T-helper 1 cell treated with Interleukin-12 subunit alpha and Interleukin-12 subunit beta and Interleukin-4 antibody, amounts not matched to agents 30 ng/mL and 1 ng/mL, for 36 hours (primary cell): ENCODE results near the gene AGL. TPM values are rescaled to one million over a fixed set of nuclear protein-coding genes. Genes with fewer than 3 reads are reported as not detected.
"Not testable (repeated sequence)": the region's sequence is repeated elsewhere in the genome, so short reads cannot be mapped to it uniquely, and the experiment has no call there.

ENCODE experiments used
- intact Hi-C: fragments of 100-400 bp; cut with micrococcal nuclease; formaldehyde crosslinking; loops from one replicate; pipeline ENCODE4 v1.15.1; 2024
- total RNA-seq: library from RNA; stranded (reverse); gene quantifications from 2 replicates; pipeline ENCODE4 v1.2.3, GENCODE V29; 2022

Gene AGL
- 9.5 and 11.7 TPM in 2 replicates for total RNA-seq

GRCh38 chr1:99849744-99850458 is at the start of gene AGL:
Gene AGL (plus strand): TSS chr1:99850361. CDS start chr1:99851043, 682 bp downstream.
- intact Hi-C loops: loop anchor here (1.0 to 5.0 kb wide), 9 partner anchors 42 to 607 kb away; partner anchors contain the start of genes CDC14A, DBT, RTCA and TRMT13

- intact Hi-C loops: no loop called here
Observed at GRCh38 chr1:99801584-99801983, 48.6 kb upstream of the AGL start.

DNA sequence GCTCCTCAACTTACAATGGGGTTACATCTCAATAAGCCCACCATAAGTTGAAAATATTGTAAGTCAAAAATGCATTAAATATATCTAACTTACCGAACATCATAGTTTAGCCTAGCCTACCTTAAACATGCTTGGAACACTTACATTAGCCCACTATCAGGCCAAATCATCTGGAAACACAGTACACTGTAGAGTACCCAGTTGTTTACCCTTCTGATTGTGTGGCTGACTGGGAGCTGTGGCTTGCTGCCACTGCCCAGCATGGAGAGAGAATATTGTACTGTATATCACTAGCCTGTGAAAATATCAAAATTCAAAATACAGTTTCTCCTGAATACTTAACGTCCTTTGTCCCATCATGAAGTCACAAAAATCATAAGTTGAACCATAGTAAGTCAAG is 43.3 kb upstream of the AGL start:
- intact Hi-C loops: loop anchor here (5.0 kb wide), 2 partner anchors 440 to 545 kb away; partner anchors contain the start of genes CDC14A and DBT

- intact Hi-C loops: loop anchor here (1.0 to 5.0 kb wide), 10 partner anchors 42 to 1060 kb away; partner anchors contain the start of genes AGL, CDC14A, DBT and RTCA
Observed at GRCh38 chr1:99808391-99809115, 41.6 kb upstream of the AGL start.

DNA sequence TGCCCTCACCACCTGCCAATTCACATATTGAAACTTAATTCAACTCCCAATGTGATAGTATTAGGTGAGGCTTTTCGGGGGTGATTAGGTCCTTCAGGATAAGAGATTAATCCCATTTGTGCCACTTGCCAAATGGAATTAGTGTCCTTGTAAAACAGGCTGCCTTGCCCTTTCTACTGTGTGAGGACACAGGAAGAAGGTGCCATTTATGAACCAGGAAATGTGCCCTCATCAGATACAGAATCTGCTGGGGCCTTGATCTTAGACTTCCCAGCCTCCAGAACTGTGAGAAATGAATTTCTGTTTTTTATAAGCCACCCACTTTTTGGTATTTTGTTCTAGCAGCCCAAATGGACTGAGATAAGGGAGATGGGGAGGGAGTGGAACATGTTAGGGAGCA is 39.1 kb upstream of the AGL start:
- intact Hi-C loops: no loop called here

- intact Hi-C loops: no loop called here
Observed at GRCh38 chr1:99811747-99812146, 38.4 kb upstream of the AGL start.

GRCh38 chr1:99814373-99814900 is 35.7 kb upstream of the AGL start:
- intact Hi-C loops: no loop called here

DNA sequence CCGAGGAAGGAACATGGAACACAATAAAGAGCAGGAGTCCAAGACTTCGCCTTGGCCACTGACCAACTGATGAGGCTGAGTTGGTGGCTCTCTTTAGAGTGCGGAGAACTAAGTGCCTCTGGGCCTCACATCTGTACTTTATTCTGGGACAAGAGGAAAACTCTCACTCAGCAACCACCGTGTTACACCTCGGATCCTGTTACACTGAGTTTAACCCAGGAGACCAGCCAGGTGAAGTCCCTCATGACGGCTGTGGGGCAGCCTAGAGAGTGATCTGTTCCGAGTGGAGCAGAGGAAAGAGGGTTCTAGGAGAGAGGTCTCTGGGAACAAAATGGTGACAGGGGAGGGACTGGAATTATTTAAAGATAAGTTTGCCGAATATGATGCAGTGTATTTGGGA is 33.5 kb upstream of the AGL start:
- intact Hi-C loops: no loop called here

GRCh38 chr1:99818063-99818699 is 32.0 kb upstream of the AGL start:
- intact Hi-C loops: no loop called here

- intact Hi-C loops: no loop called here
Observed at GRCh38 chr1:99820546-99820945, 29.6 kb upstream of the AGL start.

- intact Hi-C loops: no loop called here
Observed at GRCh38 chr1:99825098-99825497, 25.1 kb upstream of the AGL start.

- intact Hi-C loops: no loop called here
Observed at GRCh38 chr1:99825702-99826101, 24.5 kb upstream of the AGL start.

GRCh38 chr1:99827970-99828369 is 22.2 kb upstream of the AGL start:
- intact Hi-C loops: no loop called here

DNA sequence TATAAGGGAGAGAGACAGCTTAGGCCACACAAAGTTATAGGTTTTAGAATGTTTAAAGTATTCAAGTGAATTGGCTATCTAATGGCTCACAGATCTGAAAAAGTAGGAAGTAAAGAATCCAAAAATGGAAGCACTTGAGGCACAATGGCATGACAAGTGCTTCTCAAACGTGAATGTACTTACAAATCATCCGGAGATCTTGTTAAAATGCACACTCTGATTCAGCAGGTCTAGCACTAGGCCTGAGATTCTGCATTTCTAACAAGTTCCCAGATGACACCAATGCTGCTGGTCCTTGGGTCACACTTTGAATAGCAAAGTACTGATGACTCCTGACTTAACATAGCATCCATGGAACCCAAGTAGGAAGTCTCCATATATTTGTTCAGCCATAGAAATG is 20.9 kb upstream of the AGL start:
- intact Hi-C loops: no loop called here

GRCh38 chr1:99833911-99834310 is 16.2 kb upstream of the AGL start:
- intact Hi-C loops: not testable (repeated sequence)

GRCh38 chr1:99836171-99837103 is 13.7 kb upstream of the AGL start:
- intact Hi-C loops: not testable (repeated sequence)

DNA sequence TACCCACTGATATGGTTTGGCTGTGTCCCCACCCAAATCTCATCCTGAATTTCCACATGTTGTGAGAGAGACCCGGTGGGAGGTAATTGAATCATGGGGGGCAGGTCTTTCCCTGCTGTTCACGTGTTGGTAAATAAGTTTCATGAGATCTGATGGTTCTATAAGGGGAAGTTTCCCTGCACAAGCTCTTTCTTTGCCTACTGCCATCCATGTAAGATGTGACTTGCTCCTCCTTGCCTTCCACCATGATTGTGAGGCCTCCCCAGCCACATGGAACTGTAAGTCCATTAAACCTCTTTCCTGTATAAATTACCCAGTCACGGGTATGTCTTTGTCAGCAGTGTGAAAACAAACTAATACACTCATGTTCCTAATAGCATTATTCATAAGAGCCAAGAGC is 9.8 kb upstream of the AGL start:
- intact Hi-C loops: not testable (repeated sequence)

GRCh38 chr1:99843760-99844159 is 6.4 kb upstream of the AGL start:
- intact Hi-C loops: no loop called here

GRCh38 chr1:99845201-99845600 is 5.0 kb upstream of the AGL start:
- intact Hi-C loops: not testable (repeated sequence)

- intact Hi-C loops: no loop called here
Observed at GRCh38 chr1:99849413-99849743, 783 bp upstream of the AGL start.
